Gastrocnemius medialis (tissue), 4 donors: ENCODE measurements around the gene NOLC1. TPM values are rescaled to one million over a fixed set of nuclear protein-coding genes. Genes with fewer than 3 reads are reported as not detected.

Source experiments
- ATAC-seq, 2 donors: fragments of 150-250 bp; one replicate each; pipeline ENCODE4 v1.9.1; 2016
- DNase-seq, 2 donors: peaks; one replicate each; pipeline ENCODE4 v3.0.0-alpha.2; 2019
- H3K27ac ChIP-seq, 4 donors: fragments of 200-600 bp; sonication (generic); 1 replicate in 1 of 4; 2 replicates in 3 of 4; pipeline ENCODE4 v1.5.1; 2016 to 2018; ENCODE audit warnings: mild to moderate bottlenecking in 2 of 4, moderate library complexity in 1 of 4
- H3K27me3 ChIP-seq, 3 donors: fragments of 200-600 bp; sonication (generic) in 2 of 3; 1 replicate in 1 of 3; 2 replicates in 2 of 3; pipeline versions ENCODE4 v1.5.1 to v1.6.0; 2016 to 2019; ENCODE audit warnings: mild to moderate bottlenecking in 1 of 3, moderate library complexity in 1 of 3
- H3K36me3 ChIP-seq, 2 donors: fragments of 200-600 bp; sonication (generic) in 1 of 2; one replicate each; pipeline ENCODE4 v1.5.1; 2017 to 2018
- H3K4me1 ChIP-seq, 2 donors: fragments of 200-600 bp; sonication (generic) in 1 of 2; one replicate each; pipeline ENCODE4 v1.5.1; 2016 to 2017; ENCODE audit warnings: mild to moderate bottlenecking in 2 of 2
- H3K4me3 ChIP-seq, 4 donors: fragments of 200-600 bp; sonication (generic) in 3 of 4; 1 replicate in 1 of 4; 2 replicates in 3 of 4; pipeline ENCODE4 v1.5.1; 2016 to 2019; ENCODE audit warnings: mild to moderate bottlenecking in 2 of 4
- H3K9me3 ChIP-seq, 3 donors: fragments of 200-600 bp; sonication (generic) in 2 of 3; 1 replicate in 1 of 3; 2 replicates in 2 of 3; pipeline ENCODE4 v1.5.1; 2016 to 2019
- POLR2A ChIP-seq, 2 donors: fragments of 450-650 bp; IDR thresholded peaks; one replicate each; pipeline ENCODE4 v1.6.1; 2017; ENCODE audit warnings: antibody characterized with exemption in 2 of 2, mild to moderate bottlenecking in 2 of 2, moderate library complexity in 2 of 2
- in situ Hi-C, 4 donors: fragments of 200-750 bp; cut with MboI; loops; one replicate each; pipeline versions ENCODE4 v1.15.0 to v1.8.0; 2017; ENCODE audit warnings: low sequenced_read_pairs in 4 of 4
- intact Hi-C: fragments of 100-400 bp; cut with DNase I; formaldehyde crosslinking; loops from one replicate; pipeline ENCODE4 v1.15.1; 2023; ENCODE audit warnings: low total_unique reads
- total RNA-seq, 4 donors: library from RNA; depleted of rRNA; stranded (reverse); fragments of >200 nt; gene quantifications; one replicate each; pipeline versions ENCODE4 v1.1.0 to v1.2.3, GENCODE V29; 2016
- TF ChIP-seq, protein P1 (sequence below), 5 experiments: fragments of 450-650 bp in 3 of 5; fragments of 200-600 bp in 2 of 5; sonication (generic) in 2 of 5; IDR thresholded peaks in 4 of 5; conservative IDR thresholded peaks in 1 of 5; 1 replicate in 4 of 5; 2 replicates in 1 of 5; pipeline ENCODE4 v1.5.1; 2016 to 2019; ENCODE audit warnings: antibody characterized with exemption in 5 of 5, mild to moderate bottlenecking in 3 of 5, moderate library complexity in 3 of 5

The NOLC1 gene
- total RNA-seq, 4 donors from 2014 or later, result 37.2 to 76.7 (median 71.1) TPM

DNA sequence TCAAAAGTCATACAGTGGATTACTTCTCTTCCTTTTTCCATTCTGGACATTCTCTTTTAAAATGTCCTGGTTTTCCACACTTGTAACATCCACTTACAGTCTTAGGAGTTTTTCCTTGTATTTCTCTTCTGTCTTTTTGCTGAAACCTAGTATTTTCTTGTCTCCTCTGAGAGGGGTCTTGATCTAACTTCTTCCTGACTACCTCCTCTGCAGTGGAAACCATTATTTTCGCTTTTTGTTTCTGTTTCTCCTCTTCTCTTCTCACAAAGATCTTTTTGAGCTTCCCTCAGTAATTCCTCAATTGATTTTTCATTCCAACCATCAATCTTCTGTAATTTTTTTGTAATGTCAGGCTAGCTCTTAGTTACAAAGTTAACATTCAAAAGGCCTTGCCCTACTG, 50.2 kb downstream of the NOLC1 start:
- Histone ChIP-seq H3K4me1 (peaks cover 0 to 4% of the 10 kb centered on the region in 2 donors), H3K4me3 (no peak overlapping the region), H3K9me3 (no peaks in the 10 kb centered on the region), H3K27me3 (no peaks in the 10 kb centered on the region), H3K27ac (no peak overlapping the region), H3K36me3 (no peaks in the 10 kb centered on the region)
- ATAC-seq, result no peak
- DNase-seq, result no peak
- in situ Hi-C loops (loop anchor here in 1 of 4 donors (25.0 kb wide), 1 partner anchor 360 kb away; no protein-coding TSS in a partner anchor), intact Hi-C loops (no loop called here)
- TF ChIP-seq POLR2A (IDR thresholded peaks at IDR 0.05), result no peak
- TF ChIP-seq, protein P1, sequence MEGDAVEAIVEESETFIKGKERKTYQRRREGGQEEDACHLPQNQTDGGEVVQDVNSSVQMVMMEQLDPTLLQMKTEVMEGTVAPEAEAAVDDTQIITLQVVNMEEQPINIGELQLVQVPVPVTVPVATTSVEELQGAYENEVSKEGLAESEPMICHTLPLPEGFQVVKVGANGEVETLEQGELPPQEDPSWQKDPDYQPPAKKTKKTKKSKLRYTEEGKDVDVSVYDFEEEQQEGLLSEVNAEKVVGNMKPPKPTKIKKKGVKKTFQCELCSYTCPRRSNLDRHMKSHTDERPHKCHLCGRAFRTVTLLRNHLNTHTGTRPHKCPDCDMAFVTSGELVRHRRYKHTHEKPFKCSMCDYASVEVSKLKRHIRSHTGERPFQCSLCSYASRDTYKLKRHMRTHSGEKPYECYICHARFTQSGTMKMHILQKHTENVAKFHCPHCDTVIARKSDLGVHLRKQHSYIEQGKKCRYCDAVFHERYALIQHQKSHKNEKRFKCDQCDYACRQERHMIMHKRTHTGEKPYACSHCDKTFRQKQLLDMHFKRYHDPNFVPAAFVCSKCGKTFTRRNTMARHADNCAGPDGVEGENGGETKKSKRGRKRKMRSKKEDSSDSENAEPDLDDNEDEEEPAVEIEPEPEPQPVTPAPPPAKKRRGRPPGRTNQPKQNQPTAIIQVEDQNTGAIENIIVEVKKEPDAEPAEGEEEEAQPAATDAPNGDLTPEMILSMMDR (IDR thresholded peaks at IDR 0.05 in 4 of 5, conservative IDR thresholded peaks at IDR 0.05 in 1 of 5), result no peak

DNA sequence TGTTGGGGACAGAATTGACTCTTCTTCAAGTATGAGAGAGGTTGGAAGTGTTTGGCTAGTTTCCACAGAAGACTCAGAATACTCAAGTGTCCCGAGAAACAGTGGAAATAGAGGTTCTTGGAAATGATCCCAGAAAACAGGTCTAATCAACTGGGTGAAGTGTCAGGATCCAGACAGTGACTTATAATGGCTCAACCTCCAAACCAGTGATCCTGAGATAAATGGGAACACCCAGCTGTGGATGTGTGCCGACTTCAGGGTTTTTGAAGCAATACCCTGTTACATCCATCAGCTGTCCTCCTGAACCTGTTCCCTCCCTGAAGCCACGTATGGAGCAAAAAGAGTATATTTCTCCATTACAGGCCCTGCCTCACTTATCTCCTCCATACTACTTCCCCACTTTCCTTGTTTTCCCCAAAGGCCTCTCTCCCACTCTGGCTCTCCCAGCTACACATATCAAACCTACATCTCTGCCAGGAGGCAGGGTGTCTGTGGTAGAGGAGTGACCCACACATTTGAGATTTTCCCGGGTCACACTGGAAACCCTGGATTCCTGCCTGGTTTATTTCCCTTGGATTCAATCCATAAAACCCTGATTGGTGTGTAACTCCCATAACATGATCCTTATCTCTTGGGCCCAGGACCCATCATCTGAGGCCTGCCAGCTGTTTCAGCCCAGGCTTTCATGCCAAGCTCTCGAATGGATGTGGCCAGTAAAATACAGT, 56.3 kb downstream of the NOLC1 start:
- Histone ChIP-seq H3K9me3 (no peaks in the 10 kb centered on the region), H3K27me3 (no peaks in the 10 kb centered on the region), H3K4me3 (no peak overlapping the region), H3K27ac (no peak overlapping the region), H3K4me1 (no peaks in the 10 kb centered on the region), H3K36me3 (no peaks in the 10 kb centered on the region)
- ATAC-seq, result no peak
- TF ChIP-seq POLR2A (IDR thresholded peaks at IDR 0.05), result no peak
- TF ChIP-seq, protein P1 (IDR thresholded peaks at IDR 0.05 in 4 of 5, conservative IDR thresholded peaks at IDR 0.05 in 1 of 5), result no peak
- no peak for DNase-seq
- intact Hi-C loops (no loop called here), in situ Hi-C loops (loop anchor here in 1 of 4 donors (25.0 kb wide), 1 partner anchor 354 kb away; no protein-coding TSS in a partner anchor)

DNA sequence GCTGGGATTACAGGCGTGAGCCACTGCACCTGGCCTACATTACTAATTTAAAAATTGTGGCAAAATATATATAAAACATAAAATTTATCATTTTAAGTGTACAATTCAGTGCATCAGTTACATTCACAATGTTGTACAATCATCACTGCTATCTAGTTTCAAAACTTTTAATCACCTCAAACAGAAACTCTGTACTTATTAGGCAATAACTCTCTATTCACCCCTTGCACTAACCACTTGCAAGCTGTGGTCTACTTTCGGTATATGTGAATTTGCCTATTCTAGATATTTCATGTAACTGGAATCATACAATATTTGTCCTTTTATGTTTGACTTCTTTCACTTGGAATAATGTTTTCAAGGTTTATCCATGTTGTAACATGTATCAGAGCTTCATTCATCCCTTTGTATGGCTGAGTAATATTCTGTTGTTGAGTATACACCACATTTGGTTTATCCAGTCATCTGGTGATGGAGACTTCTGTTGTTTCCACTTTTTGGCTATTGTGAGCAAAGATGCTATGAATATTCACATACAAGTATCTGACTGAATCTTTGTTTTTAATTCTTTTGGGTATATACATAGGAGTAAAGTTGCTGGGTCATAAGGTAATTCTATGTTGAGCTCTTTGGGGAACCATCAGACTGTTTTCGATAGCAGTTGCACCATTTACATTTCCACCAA, 59.6 kb downstream of the NOLC1 start:
- intact Hi-C loops, result no loop called here
- DNase-seq (no peak), ATAC-seq (no peak)
- H3K9me3 ChIP-seq, result no peaks in the 10 kb centered on the region
- in situ Hi-C loops, result loop anchor here in 1 of 4 donors (25.0 kb wide), 1 partner anchor 351 kb away; no protein-coding TSS in a partner anchor
- H3K27ac ChIP-seq, result no peak overlapping the region
- H3K4me3 ChIP-seq, result no peak overlapping the region
- no peaks in the 10 kb centered on the region for H3K27me3 ChIP-seq
- TF ChIP-seq, protein P1 (IDR thresholded peaks at IDR 0.05 in 4 of 5, conservative IDR thresholded peaks at IDR 0.05 in 1 of 5), result no peak
- TF ChIP-seq POLR2A (IDR thresholded peaks at IDR 0.05), result no peak
- H3K36me3 ChIP-seq, result no peaks in the 10 kb centered on the region
- H3K4me1 ChIP-seq, result no peaks in the 10 kb centered on the region

Other genes starting within 250 kb of the NOLC1 start
- gene ARMH3, start 96.2 kb upstream of the NOLC1 start, total RNA-seq, result 10 to 100 TPM in 3 of 4 donors, 1 to 10 TPM in 1; 9.7 to 14.9 (median 13.4) TPM
- gene HPS6, start 87.0 kb upstream of the NOLC1 start, total RNA-seq, result 10 to 100 TPM; 12.7 to 21.8 (median 19.4) TPM
- gene LDB1, start 32.0 kb upstream of the NOLC1 start, total RNA-seq, result 10 to 100 TPM; 15.9 to 32.7 (median 28.6) TPM
- gene PPRC1, start 19.3 kb upstream of the NOLC1 start, total RNA-seq, result 10 to 100 TPM; 13.3 to 26.5 (median 17.1) TPM
- under 1 TPM in 1 of 4 donors, not detected in 3; 0.51 TPM for gene ELOVL3, start 73.9 kb downstream of the NOLC1 start, total RNA-seq
- 1 to 10 TPM; 4.2 to 8.9 (median 6.5) TPM for gene PITX3, start 89.1 kb downstream of the NOLC1 start, total RNA-seq
- 10 to 100 TPM; 31.4 to 64.2 (median 58.7) TPM for gene GBF1, start 93.1 kb downstream of the NOLC1 start, total RNA-seq
- 10 to 100 TPM in 3 of 4 donors, 1 to 10 TPM in 1; 8.6 to 17.3 (median 12.8) TPM for gene NFKB2, start 243.3 kb downstream of the NOLC1 start, total RNA-seq